Stimulated activated CD4-positive, alpha-beta T cell treated with anti-CD3 and anti-CD28 coated beads, Interleukin-4, amount 100 ng/mL, for 4 hours (primary cell): ENCODE measurements around the gene SNTG2.
"Not testable (repeated sequence)": the region's sequence is repeated elsewhere in the genome, so short reads cannot be mapped to it uniquely, and the experiment has no call there.

Experiments
- DNase-seq, 2 experiments: peaks; one replicate each; pipeline ENCODE4 v3.0.0-alpha.2; 2020

Gene SNTG2

DNA sequence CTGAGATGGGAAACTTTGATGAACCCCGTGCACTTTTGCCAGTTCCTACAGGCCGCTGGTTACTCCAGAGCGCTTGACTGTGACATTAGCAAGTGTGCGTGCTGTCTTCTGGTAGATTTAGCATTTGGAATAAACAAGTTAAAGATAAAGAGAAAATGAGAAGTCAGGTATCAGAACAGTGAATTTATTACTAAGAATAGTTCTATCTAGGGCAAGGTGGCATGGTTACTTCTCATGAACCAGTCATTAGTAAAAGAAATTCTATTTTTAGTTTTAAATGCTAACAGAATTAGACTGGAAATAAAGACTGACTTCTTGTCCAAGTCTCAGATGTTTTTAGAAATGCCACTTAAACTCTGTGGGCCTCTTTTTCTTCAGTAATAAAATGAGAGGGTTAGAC is 258.6 kb downstream of the SNTG2 start:
- DNase-seq, result no peak

DNA sequence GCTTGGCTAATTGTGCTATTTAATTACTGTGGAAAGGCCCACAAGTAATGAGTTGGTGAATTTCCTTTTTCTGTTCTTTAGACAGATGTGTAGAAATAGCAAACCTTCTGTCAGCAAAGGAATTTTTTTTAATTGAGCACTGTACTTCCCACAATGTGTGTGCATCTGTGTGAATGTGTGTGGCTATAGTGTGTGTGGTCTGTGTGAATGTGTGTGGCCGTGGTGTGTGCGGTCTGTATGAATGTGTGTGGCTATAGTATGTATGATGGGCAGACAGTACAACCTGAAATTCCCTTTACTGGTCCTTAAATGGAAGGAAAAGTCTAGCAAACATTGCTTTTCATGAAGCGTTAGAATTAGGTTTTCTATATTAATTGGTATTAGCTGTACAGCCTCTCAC is 259.1 kb downstream of the SNTG2 start:
- no peak for DNase-seq

DNA sequence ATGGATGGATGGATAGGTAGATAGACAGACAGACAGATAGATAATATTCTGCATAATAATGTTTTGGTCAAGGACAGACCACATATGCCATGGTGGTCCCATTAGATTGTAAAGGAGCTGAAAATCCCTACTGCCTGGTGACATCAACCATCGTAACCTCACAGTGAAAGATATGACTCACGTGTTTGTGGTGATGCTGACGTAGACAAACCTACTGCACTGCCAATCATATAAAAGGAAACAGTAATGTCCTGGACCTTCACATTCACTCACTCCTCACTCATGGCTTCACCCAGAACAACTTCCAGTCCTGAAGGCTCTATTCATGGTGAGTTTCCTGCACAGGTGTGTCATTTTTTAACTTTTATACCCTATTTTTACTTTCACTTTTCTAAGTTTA is 259.7 kb downstream of the SNTG2 start:
- no peak for DNase-seq

DNA sequence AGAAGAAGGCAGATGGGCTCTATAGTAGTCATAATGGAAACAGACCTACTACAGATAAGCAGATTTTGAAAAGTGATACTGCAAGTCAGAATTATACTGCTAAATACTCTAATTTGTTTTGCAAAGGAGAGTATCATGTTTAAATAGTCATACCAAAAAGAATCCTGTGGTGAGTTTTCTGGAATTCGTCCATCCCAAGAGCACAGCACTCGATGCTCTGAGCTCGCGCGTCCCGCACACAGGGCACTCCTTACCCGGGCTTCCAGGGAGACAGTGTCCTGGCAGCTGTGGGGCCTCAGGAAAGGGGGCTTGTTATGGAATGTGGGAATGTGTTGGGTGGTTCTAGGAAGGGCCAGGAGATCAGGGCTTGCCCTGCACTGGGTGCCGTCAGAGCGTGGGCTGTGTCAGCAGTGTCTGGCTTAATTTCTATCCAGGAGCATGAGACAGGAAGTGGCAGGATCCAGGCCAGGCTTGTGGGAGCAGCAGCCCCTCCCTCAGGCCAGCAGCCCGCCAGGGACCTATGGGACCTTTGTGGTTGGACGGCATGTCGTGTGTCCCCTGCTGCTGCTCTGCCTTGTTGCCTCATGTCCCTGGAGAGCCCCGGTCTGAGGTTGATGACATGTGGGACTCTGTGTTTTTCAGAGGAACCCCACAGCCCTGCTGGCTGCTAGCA is 269.4 kb downstream of the SNTG2 start:
- no peak for DNase-seq

DNA sequence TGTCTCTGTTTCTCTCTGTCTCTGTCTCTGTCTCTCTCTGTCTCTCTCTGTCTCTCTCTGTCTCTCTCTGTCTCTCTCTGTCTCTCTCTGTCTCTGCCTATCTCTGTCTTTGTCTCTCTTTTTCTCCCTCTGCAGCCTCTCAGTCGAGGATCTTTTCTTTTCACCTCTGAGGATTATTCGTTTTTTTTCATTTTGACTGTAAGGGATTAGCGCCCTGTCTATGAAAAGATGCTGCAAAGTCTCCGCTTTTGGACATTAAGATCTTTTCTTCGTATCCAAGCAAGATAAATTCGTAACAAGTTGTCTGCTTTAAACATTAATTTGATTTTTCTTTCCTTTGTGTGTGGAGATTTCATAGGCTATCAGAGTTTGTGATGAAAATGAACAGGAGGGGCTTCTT is 271.4 kb downstream of the SNTG2 start:
- no peak for DNase-seq

DNA sequence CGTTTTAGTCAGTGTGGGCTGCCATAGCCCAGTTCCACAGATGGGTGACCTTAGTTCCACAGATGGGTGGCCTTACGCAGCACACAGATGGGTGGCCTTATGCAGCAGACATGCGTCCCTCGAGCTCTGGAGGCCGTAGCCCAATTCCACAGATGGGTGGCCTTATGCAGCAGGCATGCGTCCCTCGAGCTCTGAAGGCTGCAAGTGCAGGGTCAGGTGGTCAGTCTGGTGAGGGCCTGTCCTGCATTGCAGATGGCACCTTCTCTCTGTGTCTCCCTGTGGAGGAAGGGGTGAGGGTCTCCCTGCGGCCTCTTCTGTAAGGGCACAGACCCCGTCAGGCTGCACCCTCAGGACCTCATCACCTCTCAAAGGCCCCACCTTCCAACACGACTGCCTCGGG is 273.1 kb downstream of the SNTG2 start:
- no peak for DNase-seq

DNA sequence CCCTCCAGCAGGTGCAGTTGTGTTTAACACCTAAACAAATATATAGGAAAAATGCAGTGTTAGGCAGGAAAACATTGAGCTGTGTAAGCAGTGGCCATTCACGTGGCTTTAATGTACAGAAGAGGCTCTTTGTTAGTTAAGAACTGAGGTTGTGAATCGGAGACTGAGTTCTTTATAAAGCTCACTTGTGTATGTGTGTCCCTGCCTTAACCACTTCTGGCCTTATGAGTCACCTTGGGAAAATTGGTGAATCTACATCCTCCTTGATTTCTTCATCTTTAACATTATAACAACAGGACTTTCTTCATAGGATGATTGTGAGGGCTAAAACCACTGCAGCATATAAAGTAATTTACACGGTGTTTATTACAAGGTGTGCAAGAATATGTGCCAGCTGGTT is 274.3 kb downstream of the SNTG2 start:
- no peak for DNase-seq

DNA sequence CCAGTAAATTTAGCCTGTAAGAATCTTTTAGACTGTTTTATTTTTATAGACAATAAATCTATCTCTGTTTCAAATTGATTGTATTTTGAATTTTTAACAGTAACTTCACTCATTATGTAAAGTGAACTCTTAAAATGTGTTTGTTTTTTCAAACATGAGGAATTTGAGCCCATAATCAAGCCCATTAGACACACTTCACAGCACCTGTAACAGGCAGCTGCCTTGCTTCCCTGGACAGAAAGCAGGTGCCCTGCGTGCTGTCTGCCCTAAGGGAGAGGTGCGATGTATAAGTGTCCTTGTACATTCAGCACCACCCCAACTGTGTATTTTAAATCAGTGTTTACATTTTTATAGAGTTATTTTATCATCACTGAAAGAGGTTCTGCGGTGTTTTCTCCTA is 276.1 kb downstream of the SNTG2 start:
- DNase-seq, result no peak

DNA sequence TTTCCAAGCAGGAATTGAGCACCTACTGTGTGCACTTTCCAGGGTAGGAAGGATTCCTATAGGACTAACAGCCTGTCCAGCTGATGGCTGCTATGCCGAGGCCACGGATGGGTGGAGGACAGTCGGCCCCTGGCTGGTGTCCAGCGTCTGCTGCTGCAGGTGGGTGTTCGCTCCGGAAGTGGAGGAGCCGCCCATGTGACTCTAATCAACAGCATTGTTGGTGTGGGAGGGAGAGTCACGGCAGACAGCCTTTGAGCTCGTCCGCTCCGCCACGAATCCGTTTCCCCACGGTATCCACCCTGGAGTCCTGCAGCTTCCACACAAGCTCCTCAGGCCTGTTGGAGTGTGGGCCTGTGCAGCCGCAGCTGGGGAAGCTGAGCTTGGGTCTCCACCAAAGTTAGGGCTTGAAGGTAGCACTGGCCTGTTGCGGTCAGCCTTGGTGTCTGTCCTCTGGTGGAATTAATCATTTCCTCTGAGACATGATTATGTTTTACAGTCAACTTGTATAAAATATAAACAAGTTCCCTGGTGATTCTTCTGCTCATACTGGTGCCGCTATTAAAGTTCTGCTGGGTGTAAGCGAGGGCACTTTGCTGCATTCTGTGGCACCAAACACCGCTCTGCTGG is 276.7 kb downstream of the SNTG2 start:
- no peak for DNase-seq

DNA sequence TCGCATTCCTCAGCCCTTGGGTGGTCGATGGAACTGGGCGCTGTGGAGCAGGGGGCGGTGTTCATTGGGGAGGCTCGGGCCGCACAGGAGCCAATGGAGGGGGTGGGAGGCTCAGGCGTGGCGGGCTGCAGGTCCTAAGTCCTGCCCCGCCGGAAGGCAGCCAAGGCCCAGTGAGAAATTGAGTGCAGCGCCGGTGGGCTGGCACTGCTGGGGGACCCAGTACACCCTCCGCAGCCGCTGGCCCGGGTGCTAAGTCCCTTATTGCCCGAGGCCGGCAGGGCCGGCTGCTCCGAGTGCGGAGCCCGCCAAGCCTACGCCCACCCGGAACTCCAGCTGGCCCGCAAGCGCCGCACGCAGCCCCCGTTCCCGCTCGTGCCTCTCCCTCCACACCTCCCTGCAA is 278.9 kb downstream of the SNTG2 start:
- DNase-seq, result not testable (repeated sequence)

DNA sequence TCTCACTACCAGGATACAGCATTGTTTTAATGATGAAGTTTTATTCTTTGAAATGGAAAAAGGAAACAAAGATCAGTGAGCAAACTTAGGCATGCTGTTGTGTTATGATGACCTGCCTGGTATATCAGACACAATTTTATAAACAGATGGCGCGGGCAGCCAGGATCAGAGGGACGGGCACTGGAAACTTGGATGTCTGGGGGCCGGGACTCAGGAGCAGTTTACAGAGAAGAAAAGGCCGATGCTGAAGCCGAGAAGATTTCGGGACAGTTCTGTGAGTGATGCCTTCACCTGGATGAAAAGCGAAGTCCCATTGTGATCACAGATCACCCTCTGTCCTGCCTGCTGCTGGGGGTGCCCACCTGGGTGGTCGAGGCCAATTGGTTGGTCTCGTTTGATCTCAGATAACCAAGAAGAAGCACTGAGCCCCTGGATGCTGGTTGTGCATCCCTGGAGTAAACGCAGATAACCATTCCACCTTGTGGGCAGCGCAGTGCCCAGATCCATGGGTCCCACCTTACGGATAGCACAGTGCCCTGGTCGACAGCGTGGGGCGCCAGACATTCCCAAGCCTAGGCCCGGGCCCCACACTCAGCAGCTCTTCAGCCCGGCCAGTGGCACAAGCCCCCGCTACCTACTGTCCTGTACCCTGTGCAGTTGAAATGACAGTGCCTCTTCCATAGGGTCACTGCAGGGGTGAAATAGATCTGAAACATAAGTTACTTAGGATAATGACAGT is 279.7 kb downstream of the SNTG2 start:
- no peak for DNase-seq

DNA sequence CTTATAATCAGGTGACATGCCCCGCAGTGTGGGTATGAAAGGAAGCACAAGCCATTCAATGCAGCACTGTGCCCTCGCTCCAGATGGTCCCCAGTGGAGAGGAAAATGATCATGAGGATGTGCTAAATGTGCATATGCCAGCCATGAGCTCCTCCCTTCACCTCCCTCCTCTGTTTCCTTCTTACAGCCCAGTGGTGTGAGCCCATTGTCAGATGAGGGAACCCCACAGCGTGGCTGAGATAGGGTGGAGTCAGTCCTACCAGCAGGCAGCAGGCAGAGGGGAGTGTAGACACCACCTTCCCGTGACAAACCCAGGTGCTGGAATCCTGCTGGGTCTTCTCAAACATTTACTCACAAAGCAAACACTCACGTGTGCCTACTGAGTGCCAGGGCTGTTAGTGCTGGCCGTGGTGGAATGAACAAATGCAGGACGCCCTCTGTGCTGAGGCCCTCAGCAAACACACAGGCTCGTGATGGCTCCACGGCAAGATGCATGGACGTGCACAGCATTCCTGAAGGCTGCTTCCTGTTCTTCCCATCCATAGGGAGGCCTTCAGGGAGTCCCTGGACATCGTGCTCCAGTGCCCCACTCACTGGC is 280.9 kb downstream of the SNTG2 start:
- no peak for DNase-seq

DNA sequence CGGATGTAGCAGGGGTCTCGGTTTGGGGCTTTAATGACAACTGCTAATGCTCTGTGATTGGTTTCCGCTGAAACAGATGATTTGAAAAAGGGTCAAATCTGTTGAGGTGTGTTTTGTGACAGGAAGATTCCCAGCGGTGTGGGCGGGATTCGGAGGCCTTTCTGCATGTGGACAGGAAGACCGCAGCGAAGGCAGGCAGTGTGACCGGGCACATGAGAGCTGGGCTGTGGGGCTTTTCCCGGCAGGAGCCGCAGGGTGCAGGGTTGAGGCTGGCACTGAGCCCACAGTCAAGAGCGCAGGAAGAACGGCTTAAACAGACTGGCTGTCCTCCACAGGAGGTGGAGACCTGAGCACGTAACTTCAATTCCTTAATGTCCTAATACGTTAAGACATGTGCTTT is 282.6 kb downstream of the SNTG2 start:
- DNase-seq, result no peak

DNA sequence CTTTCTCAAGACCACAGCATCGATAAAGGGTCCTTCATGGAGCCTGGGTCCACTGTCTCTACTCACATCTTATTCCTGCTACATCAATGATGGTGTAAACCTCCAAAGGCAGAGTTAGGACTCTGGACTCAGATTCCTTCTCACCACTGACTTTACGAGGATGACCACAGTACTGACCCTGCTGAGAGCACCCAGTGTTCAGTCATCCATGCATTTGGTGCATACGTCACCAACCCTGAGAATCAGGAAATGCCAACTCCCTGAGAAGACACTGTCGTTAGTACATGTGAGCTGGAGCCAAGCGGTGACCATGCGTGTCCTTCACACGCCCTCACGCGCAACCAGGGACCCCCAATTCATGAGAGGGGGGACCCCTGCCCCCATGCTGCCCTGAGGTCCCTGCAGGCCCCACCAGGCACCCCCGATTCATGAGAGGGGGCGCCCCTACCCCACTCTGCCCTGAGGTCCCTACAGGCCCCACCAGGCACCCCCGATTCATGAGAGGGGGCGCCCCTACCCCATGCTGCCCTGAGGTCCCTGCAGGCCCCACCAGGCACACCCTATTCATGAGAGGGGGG is 284.2 kb downstream of the SNTG2 start:
- no peak for DNase-seq

DNA sequence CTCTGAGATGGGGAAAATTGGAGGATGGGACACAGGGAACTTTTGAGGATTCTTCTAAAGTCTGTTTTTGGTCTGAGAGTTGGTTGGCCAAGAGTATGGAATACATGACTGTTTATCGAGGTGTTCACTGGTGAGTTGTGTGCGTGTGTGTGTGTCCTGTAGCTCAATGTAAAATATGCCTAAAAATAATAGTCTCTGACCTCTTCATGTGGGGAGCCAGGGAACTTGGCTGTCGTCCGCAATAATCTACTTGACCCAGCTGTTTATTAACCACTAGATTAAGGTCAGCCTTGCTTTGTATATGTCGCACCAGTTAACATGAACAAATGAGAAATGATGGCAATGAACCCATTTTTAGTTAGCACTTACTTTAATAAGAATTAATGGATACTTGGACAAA is 285.2 kb downstream of the SNTG2 start:
- DNase-seq, result no peak

DNA sequence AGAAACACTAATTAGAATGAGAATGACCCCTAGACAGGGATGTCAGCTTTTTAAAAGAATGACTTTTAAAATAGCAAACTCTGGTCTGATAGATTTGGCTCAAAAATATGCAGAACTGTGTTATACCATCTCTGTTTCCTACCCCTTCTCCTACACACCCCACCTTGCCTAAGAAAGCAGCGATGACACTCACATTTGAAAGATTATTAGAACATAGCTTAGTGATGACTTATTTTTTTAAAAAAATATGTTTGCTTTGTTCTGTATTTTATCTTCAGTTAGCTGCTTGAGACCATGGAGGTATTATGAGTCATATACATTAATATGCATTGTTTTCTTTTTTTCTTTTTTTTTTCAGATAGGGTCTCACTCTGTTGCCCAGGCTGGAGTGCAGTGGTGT is 286.0 kb downstream of the SNTG2 start:
- DNase-seq, result no peak

DNA sequence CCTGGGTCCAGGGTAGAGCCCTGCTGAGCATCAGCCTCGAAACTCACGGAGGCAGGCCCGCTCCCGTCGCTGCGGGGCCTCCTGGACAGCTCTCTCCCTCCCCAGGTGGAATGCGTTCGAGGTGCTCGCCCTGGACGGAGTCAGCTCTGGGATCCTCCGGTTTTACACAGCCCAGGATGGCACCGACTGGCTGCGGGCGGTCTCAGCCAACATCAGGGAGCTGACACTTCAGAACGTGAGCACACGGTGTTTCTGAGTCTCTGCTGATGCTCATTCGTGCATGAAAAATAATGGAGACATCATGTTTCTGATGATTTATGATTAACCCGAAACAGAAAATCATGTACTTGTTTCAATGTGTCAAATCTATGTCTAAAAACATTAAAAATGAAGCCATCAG is 287.1 kb downstream of the SNTG2 start:
- DNase-seq, result no peak

DNA sequence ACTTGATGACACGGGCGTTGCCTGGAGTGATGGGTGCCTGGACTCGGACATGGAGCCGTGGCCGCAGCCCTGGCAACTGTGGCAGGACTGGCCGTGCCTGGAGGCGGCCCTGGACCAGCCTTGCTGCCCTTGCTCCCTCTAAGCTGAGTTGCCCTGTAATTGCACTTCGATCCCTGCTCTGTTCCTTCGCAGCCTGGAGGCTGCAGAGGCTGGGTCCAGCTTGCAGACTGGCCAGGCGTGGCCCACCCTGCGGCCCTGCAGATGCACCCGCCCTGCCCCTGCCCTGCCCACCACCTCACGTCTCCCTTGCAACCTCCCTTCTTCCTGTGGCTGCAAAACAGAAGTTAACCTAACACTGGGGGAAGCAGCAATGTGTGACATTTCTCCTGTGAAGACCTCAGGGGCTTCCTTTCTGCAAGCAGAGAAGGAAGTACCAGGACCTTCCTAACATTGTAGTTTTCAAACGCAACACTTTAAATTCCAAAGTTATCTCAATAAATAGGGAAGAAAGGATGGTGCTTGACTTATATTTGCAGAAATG is 288.0 kb downstream of the SNTG2 start:
- DNase-seq, result no peak

DNA sequence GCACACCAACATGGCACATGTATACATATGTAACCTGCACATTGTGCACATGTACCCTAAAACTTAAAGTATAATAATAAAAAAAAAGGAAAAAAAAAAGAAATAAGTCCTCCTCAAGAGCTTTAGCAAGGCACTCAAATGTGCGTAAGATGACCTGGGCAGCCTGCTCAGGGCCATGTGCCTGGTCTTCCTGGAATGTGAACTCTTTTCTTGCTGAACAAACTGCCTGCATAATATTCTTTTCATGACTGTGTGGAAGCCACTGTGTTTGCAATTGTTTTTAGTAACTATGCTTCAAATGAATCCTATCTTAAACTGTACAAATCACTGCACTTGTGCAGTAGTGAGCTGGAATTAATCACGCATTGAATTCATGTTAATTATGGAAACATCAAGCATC is 294.5 kb downstream of the SNTG2 start:
- DNase-seq, result no peak

DNA sequence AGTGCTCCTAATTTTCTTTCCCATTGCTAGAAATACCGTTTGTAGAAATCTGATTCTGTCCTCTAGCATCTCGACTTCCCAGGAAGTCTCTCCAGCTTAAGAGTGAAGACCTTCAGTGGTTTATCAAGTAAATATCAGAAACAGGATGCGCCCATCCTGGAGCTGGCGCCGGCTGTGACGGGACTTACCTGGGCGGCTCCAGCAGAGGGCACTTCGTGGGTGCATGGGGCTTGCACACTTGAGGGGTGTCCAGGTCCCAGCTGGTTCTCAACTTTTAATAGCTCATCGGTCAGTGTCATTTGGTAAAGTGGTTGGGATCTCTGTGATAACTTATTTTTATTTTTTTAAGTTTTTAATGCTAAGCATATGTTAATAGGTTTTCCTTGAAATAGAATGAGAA is 295.6 kb downstream of the SNTG2 start:
- no peak for DNase-seq

DNA sequence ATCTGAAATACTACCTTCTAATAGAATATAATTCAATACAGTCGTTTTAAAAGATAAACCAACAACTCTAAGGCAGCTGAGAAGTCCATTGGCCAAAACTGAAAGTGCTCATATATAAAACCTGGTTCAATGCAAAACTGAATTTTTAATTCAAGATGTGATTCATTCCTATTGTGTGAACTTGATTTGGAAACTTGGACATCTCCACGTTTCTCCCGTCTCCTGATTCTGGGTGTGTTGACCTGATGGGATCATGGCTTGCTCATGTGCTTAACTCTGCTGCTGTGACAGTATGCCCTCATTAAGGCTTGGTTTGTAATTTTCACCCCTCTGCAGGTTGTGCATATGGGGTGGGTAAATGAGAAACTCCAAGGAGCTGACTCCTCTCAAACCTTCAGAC is 296.3 kb downstream of the SNTG2 start:
- no peak for DNase-seq

DNA sequence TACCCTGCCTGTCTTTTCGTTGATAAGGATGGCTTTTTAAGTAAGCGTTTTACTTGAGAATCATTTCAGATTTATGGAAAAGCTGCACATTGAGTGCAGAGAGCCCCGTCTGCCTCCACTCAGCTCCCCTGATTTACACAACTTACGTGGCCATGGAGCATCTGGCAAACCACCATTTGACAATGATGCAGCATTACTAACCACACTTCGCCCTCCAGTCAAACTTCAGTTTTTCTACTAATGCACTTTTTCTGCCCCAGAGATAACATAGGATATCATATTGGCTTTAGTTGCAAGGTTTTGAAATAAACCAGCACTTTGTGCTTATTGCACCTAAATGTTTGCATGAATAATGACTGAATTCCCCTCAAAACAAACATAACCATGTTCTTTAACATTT is 297.5 kb downstream of the SNTG2 start:
- no peak for DNase-seq

DNA sequence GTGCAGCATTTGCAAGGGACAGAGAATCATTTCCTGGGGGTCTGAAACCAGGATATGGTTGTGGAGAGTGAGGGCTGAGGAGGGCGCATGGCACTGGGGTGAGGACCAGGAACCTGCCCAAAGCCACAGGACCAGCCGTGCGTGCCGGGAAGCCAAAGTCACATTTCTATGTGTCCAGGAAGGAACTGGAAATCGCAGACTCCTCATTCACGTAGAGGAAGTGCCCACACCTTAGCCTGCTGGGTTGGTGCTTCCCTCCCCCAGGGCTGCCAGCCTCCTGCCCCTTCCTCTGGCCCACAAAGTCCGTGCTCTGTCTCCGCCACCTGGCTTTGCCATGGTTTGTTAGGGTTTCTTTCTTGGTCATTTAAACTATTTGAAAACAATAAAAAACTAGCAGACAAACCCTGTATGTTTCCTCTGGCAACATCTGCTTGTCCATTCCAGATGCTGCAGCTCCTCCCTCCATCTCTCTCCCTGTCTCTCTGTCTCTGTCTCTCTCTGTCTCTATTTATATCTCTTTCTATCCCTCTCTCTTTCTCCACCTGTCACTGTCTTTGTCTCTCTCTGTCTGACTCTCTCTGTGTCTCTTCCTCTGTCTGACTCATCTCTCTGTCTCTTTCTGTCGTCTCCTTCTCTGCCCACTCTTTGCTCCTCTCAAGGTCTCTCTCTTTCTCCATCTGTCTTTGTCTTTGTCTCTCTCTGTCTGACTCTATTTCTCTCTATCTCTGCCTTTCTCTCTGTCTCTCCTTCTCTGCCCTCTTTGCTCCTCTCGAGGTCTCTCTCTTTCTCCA is 299.4 kb downstream of the SNTG2 start:
- DNase-seq, result no peak
